ENCODE data around the gene VENTX. TPM values are rescaled to one million over a fixed set of nuclear protein-coding genes. Genes with fewer than 3 reads are reported as not detected.

VENTX gene
- polyA plus RNA-seq, 1 donor (not counting 4 experiments of a cell fraction or from before 2014, with no cell fraction given): not detected

DNA sequence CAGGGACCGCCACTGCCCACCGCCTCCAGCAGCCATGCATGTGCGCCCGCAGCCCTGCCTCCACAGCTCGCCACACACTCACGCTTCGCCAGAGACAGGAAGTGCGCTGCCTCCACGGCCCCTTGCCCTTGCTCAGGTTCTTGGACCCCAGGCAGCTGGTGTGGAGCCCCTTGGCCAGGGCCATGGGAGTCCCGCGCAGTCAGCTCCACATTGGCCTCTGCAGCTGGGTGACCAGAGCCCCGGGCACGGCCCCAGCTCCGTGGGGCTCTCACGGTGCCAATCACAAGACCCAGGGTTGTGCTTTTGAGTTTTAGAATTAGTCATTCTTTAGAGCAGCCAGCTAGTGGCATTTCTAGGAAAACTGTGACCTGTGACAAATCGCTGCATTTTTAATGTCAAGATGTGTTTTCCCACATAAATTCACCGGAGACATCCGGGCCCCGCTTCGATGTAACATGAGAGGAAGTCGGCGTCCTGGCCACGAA, 11.9 kb upstream of the VENTX start:
- no peaks in the 10 kb centered on the region for H4K20me1 ChIP-seq (ENCODE audit: control insufficient read depth, extremely low read depth, insufficient read depth, low read length)
- no peaks in the 10 kb centered on the region for H3K9me3 ChIP-seq (ENCODE audit: control insufficient read depth, low read depth, low read length)
- no peaks in the 10 kb centered on the region for H3K79me2 ChIP-seq (ENCODE audit: control insufficient read depth, insufficient read depth, low read length)
- dilution Hi-C loops (cut with MboI; ENCODE audit: extremely low pct_ligation_motif_present, low sequenced_read_pairs): no loop called here
- no peak overlapping the region for H3K27ac ChIP-seq (ENCODE audit: control insufficient read depth, insufficient read depth, low read length)
- H3K9me1 ChIP-seq (ENCODE audit: control insufficient read depth, extremely low read depth, insufficient read depth, low read length): no peaks in the 10 kb centered on the region
- peaks cover 4% of the 10 kb centered on the region for H3K4me1 ChIP-seq (ENCODE audit: control insufficient read depth, extremely low read depth, insufficient read depth, low read length)
- DNase-seq (ENCODE audit: low read depth, low spot score) (no peak), FAIRE-seq (no peak)
- peaks cover 61% of the 10 kb centered on the region for H3K27me3 ChIP-seq (ENCODE audit: control insufficient read depth, extremely low read depth, insufficient read depth, low read length)
- H3K36me3 ChIP-seq (ENCODE audit: control insufficient read depth in 2 of 2, extremely low read depth in 1 of 2, insufficient read depth in 2 of 2, low read length in 2 of 2): no peaks in the 10 kb centered on the region
- no peak overlapping the region for H3K9ac ChIP-seq (ENCODE audit: control insufficient read depth, extremely low read depth, insufficient read depth, low read length)
- peak overlapping the region; percentile 5 for H3K4me2 ChIP-seq (ENCODE audit: control insufficient read depth, extremely low read depth, insufficient read depth, low read depth, low read length)
- H2AFZ ChIP-seq (ENCODE audit: control insufficient read depth, low read length): no peak overlapping the region
- H3K4me3 ChIP-seq (ENCODE audit: control insufficient read depth in 2 of 3, extremely low read depth in 1 of 3, insufficient read depth in 2 of 3, low read depth in 1 of 3, low read length in 3 of 3): no peak overlapping the region
- no peak for TF ChIP-seq EZH2 (IDR thresholded peaks at IDR 0.05; ENCODE audit: low read length)
- TF ChIP-seq, protein P1, sequence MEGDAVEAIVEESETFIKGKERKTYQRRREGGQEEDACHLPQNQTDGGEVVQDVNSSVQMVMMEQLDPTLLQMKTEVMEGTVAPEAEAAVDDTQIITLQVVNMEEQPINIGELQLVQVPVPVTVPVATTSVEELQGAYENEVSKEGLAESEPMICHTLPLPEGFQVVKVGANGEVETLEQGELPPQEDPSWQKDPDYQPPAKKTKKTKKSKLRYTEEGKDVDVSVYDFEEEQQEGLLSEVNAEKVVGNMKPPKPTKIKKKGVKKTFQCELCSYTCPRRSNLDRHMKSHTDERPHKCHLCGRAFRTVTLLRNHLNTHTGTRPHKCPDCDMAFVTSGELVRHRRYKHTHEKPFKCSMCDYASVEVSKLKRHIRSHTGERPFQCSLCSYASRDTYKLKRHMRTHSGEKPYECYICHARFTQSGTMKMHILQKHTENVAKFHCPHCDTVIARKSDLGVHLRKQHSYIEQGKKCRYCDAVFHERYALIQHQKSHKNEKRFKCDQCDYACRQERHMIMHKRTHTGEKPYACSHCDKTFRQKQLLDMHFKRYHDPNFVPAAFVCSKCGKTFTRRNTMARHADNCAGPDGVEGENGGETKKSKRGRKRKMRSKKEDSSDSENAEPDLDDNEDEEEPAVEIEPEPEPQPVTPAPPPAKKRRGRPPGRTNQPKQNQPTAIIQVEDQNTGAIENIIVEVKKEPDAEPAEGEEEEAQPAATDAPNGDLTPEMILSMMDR (optimal IDR thresholded peaks at IDR 0.05 in 1 of 3, IDR thresholded peaks at IDR 0.05 in 1 of 3, conservative IDR thresholded peaks at IDR 0.05 in 1 of 3; ENCODE audit: extremely low read depth in 1 of 3, insufficient read depth in 2 of 3, low read length in 3 of 3): no peak

DNA sequence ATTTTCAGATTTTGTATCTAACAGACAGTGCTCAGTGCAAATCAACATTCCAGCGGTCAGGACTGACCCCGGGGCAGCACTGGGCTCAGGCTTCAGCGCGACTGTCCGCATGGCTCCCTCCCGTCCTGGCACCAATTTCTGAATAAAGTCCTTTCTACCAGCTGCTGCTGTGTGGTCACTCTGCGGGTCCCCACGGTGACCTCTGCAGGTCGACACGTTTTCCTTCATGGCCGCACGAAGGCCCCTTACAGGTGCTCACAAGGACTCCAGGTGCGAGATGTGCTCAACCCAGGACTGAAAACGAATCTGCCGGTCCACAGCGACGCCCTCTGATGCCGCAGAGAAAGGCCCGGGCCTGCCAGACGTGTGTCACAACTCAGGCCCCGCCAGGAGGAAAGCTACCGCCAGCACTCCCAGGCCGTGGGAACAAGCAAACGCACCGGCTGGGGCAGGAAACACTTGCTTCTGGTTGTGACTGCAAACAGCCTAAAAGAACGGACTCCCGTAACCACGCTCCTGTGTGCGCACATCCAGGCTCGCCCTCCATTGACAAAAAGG, 11.3 kb upstream of the VENTX start:
- FAIRE-seq: no peak
- no peak for DNase-seq (ENCODE audit: low read depth, low spot score)
- no peaks in the 10 kb centered on the region for H4K20me1 ChIP-seq (ENCODE audit: control insufficient read depth, extremely low read depth, insufficient read depth, low read length)
- no peaks in the 10 kb centered on the region for H3K9me1 ChIP-seq (ENCODE audit: control insufficient read depth, extremely low read depth, insufficient read depth, low read length)
- H3K4me1 ChIP-seq (ENCODE audit: control insufficient read depth, extremely low read depth, insufficient read depth, low read length): peaks cover 4% of the 10 kb centered on the region
- H3K27me3 ChIP-seq (ENCODE audit: control insufficient read depth, extremely low read depth, insufficient read depth, low read length): peaks cover 60% of the 10 kb centered on the region
- TF ChIP-seq EZH2 (IDR thresholded peaks at IDR 0.05; ENCODE audit: low read length): peak; percentile 31
- TF ChIP-seq, protein P1 (optimal IDR thresholded peaks at IDR 0.05 in 1 of 3, IDR thresholded peaks at IDR 0.05 in 1 of 3, conservative IDR thresholded peaks at IDR 0.05 in 1 of 3; ENCODE audit: extremely low read depth in 1 of 3, insufficient read depth in 2 of 3, low read length in 3 of 3): peak in 2 of 3 experiments; percentile 54 to 64
- no peak overlapping the region for H3K4me3 ChIP-seq (ENCODE audit: control insufficient read depth in 2 of 3, extremely low read depth in 1 of 3, insufficient read depth in 2 of 3, low read depth in 1 of 3, low read length in 3 of 3)
- no peak overlapping the region for H3K27ac ChIP-seq (ENCODE audit: control insufficient read depth, insufficient read depth, low read length)
- H3K9ac ChIP-seq (ENCODE audit: control insufficient read depth, extremely low read depth, insufficient read depth, low read length): no peak overlapping the region
- no peak overlapping the region for H2AFZ ChIP-seq (ENCODE audit: control insufficient read depth, low read length)
- H3K36me3 ChIP-seq (ENCODE audit: control insufficient read depth in 2 of 2, extremely low read depth in 1 of 2, insufficient read depth in 2 of 2, low read length in 2 of 2): no peaks in the 10 kb centered on the region
- no peaks in the 10 kb centered on the region for H3K9me3 ChIP-seq (ENCODE audit: control insufficient read depth, low read depth, low read length)
- dilution Hi-C loops (cut with MboI; ENCODE audit: extremely low pct_ligation_motif_present, low sequenced_read_pairs): no loop called here
- peak overlapping the region; percentile 5 for H3K4me2 ChIP-seq (ENCODE audit: control insufficient read depth, extremely low read depth, insufficient read depth, low read depth, low read length)
- no peaks in the 10 kb centered on the region for H3K79me2 ChIP-seq (ENCODE audit: control insufficient read depth, insufficient read depth, low read length)
